ENCODE measurements around the gene NPTX1.

DNA sequence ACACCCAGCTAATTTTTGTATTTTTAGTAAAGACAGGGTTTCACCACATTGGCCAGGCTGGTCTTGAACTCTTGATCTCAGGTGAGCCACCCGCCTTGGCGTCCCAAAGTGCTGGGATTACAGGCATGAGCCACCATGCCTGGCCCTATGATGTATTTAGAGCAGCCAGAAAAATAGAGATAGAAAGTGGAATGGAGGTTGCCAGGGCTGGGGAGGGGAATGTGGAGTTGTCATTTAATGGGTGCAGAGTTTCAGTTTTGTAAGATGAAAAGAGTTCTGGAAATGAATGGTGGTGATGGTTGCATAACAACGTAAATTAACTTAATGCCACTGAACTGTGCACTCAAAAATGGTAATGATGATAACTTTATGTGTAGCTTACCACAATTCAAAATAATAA lies 31.6 kb upstream of the NPTX1 start:
- TF ChIP-seq, protein P1, sequence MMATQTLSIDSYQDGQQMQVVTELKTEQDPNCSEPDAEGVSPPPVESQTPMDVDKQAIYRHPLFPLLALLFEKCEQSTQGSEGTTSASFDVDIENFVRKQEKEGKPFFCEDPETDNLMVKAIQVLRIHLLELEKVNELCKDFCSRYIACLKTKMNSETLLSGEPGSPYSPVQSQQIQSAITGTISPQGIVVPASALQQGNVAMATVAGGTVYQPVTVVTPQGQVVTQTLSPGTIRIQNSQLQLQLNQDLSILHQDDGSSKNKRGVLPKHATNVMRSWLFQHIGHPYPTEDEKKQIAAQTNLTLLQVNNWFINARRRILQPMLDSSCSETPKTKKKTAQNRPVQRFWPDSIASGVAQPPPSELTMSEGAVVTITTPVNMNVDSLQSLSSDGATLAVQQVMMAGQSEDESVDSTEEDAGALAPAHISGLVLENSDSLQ (IDR thresholded peaks at IDR 0.05), result no peak
- TF ChIP-seq CTBP1 (IDR thresholded peaks at IDR 0.05; ENCODE audit: borderline replicate concordance) (no peak), LEF1 (IDR thresholded peaks at IDR 0.05; ENCODE audit: borderline replicate concordance) (no peak), FOXM1 (IDR thresholded peaks at IDR 0.05; ENCODE audit: borderline replicate concordance) (no peak), BHLHE40 (IDR thresholded peaks at IDR 0.05; ENCODE audit: borderline replicate concordance) (no peak), SP1 (IDR thresholded peaks at IDR 0.05) (no peak)

Data from HEK293T (cell line).